22Rv1 (cell line): Measurements from ENCODE around the gene RBSN.
"Not testable (repeated sequence)": the region's sequence is repeated elsewhere in the genome, so short reads cannot be mapped to it uniquely, and the experiment has no call there.

ENCODE experiments used
- ZFX ChIP-seq: fragments of 450-650 bp; IDR thresholded peaks from 2 replicates; pipeline ENCODE4 v1.6.1; 2017; ENCODE audit warnings: antibody characterized with exemption, borderline replicate concordance
- TF ChIP-seq, protein P1 (sequence below): fragments of 450-650 bp; IDR thresholded peaks from 2 replicates; pipeline ENCODE4 v1.5.1; 2017; ENCODE audit warnings: mild to moderate bottlenecking

DNA sequence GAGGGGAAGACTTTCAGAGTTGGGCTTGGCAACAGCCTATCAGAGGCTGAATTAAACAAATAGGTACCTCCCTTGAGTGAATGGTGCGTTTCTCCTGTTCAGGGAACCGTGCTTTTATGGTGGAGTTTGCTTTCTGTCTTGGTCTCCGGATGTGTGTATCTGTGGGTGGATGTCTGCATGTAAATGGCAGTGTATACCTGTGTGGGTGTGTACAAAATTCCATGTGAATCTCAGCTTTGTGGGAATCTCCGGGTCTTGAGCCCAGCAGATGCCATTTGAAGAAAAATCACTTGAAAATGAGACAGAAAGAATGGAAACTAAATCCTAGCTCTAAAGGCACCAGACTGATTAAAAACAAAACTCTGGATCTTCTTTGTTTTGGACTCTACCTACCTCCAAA lies 37.9 kb upstream of the RBSN start:
- TF ChIP-seq, protein P1, sequence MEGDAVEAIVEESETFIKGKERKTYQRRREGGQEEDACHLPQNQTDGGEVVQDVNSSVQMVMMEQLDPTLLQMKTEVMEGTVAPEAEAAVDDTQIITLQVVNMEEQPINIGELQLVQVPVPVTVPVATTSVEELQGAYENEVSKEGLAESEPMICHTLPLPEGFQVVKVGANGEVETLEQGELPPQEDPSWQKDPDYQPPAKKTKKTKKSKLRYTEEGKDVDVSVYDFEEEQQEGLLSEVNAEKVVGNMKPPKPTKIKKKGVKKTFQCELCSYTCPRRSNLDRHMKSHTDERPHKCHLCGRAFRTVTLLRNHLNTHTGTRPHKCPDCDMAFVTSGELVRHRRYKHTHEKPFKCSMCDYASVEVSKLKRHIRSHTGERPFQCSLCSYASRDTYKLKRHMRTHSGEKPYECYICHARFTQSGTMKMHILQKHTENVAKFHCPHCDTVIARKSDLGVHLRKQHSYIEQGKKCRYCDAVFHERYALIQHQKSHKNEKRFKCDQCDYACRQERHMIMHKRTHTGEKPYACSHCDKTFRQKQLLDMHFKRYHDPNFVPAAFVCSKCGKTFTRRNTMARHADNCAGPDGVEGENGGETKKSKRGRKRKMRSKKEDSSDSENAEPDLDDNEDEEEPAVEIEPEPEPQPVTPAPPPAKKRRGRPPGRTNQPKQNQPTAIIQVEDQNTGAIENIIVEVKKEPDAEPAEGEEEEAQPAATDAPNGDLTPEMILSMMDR = not testable (repeated sequence)
- TF ChIP-seq ZFX = not testable (repeated sequence)
